PC-3 (cell line): ENCODE results near the gene GPRIN3. TPM values are rescaled to one million over a fixed set of nuclear protein-coding genes. Genes with fewer than 3 reads are reported as not detected.
"Not testable (repeated sequence)": the region's sequence is repeated elsewhere in the genome, so short reads cannot be mapped to it uniquely, and the experiment has no call there.

ENCODE experiments used
- ATAC-seq: fragments of 200-7000 bp; cut with Tn5 transposase; 2 replicates; pipeline ENCODE4 v1.9.1; 2020; ENCODE audit warnings: mild to moderate bottlenecking, moderate library complexity
- BruUV-seq: library from RNA; stranded (reverse); fragments of 400-500 nt; replicated peaks from 2 replicates; lab custom pipeline; 2021; lab: Mats Ljungman, UMichigan
- CTCF ChIA-PET: fragments of 300-600 bp; sonication (Branson Sonifier 250); formaldehyde crosslinking; loops from one replicate; lab custom pipeline; 2022; ENCODE audit warnings: antibody characterized with exemption; lab: Charles Lee
- POLR2A ChIA-PET: fragments of 300-600 bp; sonication (Branson Sonifier 250); formaldehyde crosslinking; loops from one replicate; lab custom pipeline; 2022; ENCODE audit warnings: antibody characterized with exemption; ENCODE audit not compliant: unreplicated experiment; lab: Charles Lee
- DNase-seq: peaks from one replicate; pipeline ENCODE4 v3.0.0-alpha.2; 2015
- H2AFZ ChIP-seq: fragments of 300-600 bp; sonication (generic); 2 replicates; pipeline ENCODE4 v1.6.0; 2016; ENCODE audit warnings: antibody characterized with exemption, low read length
- H3F3A ChIP-seq: fragments of 300-600 bp; sonication (generic); one replicate; pipeline ENCODE4 v1.6.0; 2017; ENCODE audit warnings: antibody characterized with exemption, low read length, control low read depth, mild to moderate bottlenecking; ENCODE audit not compliant: unreplicated experiment
- H3K27ac ChIP-seq: fragments of 300-600 bp; sonication (generic); 2 replicates; pipeline ENCODE4 v1.5.1; 2016; ENCODE audit warnings: mild to moderate bottlenecking, low read length
- H3K27me3 ChIP-seq: fragments of 300-600 bp; sonication (generic); 2 replicates; pipeline ENCODE4 v1.6.1; 2016; ENCODE audit warnings: low read length, mixed read lengths
- H3K36me3 ChIP-seq: fragments of 300-600 bp; sonication (generic); 2 replicates; pipeline ENCODE4 v1.6.1; 2016; ENCODE audit warnings: low read depth, mixed run types, low read length, mixed read lengths
- H3K4me1 ChIP-seq: fragments of 300-600 bp; sonication (generic); 2 replicates; pipeline ENCODE4 v1.5.1; 2016; ENCODE audit warnings: low read length; ENCODE audit not compliant: insufficient read depth
- H3K4me2 ChIP-seq: fragments of 300-600 bp; sonication (generic); 2 replicates; pipeline ENCODE4 v1.6.0; 2016; ENCODE audit warnings: low read length
- H3K4me3 ChIP-seq: fragments of 300-600 bp; sonication (generic); 2 replicates; pipeline ENCODE4 v1.5.1; 2016; ENCODE audit warnings: mild to moderate bottlenecking, low read length, mixed read lengths
- H3K79me2 ChIP-seq: fragments of 300-600 bp; sonication (generic); 2 replicates; pipeline ENCODE4 v1.6.1; 2017; ENCODE audit warnings: low read length, mixed read lengths
- H3K9ac ChIP-seq: fragments of 300-600 bp; sonication (generic); 2 replicates; pipeline ENCODE4 v1.6.0; 2016; ENCODE audit warnings: mild to moderate bottlenecking, low read length
- H3K9me2 ChIP-seq: fragments of 300-600 bp; sonication (generic); replicated peaks from 2 replicates; pipeline ENCODE4 v1.6.1; 2016; ENCODE audit warnings: mixed run types, low read length, mixed read lengths
- H3K9me3 ChIP-seq: fragments of 300-600 bp; sonication (generic); 2 replicates; pipeline ENCODE4 v1.6.1; 2016; ENCODE audit warnings: low read length, mixed read lengths
- H4K20me1 ChIP-seq: fragments of 300-600 bp; sonication (generic); 2 replicates; pipeline ENCODE4 v1.6.1; 2016; ENCODE audit warnings: low read length, mixed read lengths
- EZH2 ChIP-seq: fragments of 300-600 bp; sonication (generic); IDR thresholded peaks from one replicate; pipeline ENCODE4 v1.6.1; 2017; ENCODE audit warnings: antibody characterized with exemption, mild to moderate bottlenecking, low read length; ENCODE audit not compliant: unreplicated experiment
- EZH2phosphoT487 ChIP-seq: fragments of 300-600 bp; sonication (generic); IDR thresholded peaks from 2 replicates; pipeline ENCODE4 v1.6.1; 2018; ENCODE audit warnings: mild to moderate bottlenecking, antibody characterized with exemption, low read length, borderline replicate concordance
- intact Hi-C: fragments of 100-400 bp; cut with micrococcal nuclease; formaldehyde crosslinking; loops from 2 replicates; pipeline ENCODE4 v1.9.0; 2023
- total RNA-seq: library from RNA; depleted of rRNA; stranded (reverse); fragments of >200 nt; gene quantifications from 2 replicates; pipeline ENCODE4 v1.2.3, GENCODE V29; 2014
- TF ChIP-seq, protein P1 (sequence below): fragments of 300-600 bp; sonication (generic); conservative IDR thresholded peaks from 2 replicates; pipeline ENCODE4 v1.5.1; 2017; ENCODE audit warnings: antibody characterized with exemption, low read depth, mild to moderate bottlenecking, low read length

GPRIN3 gene
- total RNA-seq, 1 experiment from 2014 or later = not detected

DNA sequence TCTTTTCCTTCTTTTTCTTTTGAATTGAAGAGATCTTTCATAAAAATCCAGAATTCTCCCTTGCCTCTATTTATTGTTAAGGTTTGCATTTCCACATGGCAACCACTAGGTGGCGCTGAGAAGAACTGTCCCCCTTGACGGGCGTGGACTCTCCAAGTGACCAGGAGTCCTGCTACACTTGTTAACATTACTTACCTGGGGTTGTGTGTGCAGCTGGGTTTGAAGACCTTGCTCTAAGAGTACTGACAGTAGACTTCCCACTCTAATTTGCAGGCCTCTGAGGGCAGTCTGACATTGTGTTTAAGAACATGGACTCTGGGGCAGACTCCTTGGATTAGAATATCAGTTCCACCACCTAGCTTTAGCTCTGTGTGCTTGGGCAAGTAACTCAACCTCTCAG, 52.8 kb downstream of the GPRIN3 start:
- Histone ChIP-seq H2AFZ (no peak overlapping the region), H3K27me3 (peaks cover 33% of the 10 kb centered on the region), H3K9me3 (no peaks in the 10 kb centered on the region), H3K4me1 (no peaks in the 10 kb centered on the region), H3K36me3 (no peaks in the 10 kb centered on the region), H3K4me2 (no peak overlapping the region), H3K27ac (no peak overlapping the region), H3K79me2 (no peaks in the 10 kb centered on the region), H3K9ac (no peak overlapping the region), H3K9me2 (no peaks in the 10 kb centered on the region), H3F3A (no peaks in the 10 kb centered on the region), H3K4me3 (no peak overlapping the region), H4K20me1 (no peaks in the 10 kb centered on the region)
- no TSS peak for BruUV-seq
- ChIA-PET CTCF (no interaction called here), POLR2A (no interaction called here)
- DNase-seq (peak; percentile 22), ATAC-seq (no peak; the same call in 1 of the 2 replicates)
- intact Hi-C loops = no loop called here
- TF ChIP-seq, protein P1, sequence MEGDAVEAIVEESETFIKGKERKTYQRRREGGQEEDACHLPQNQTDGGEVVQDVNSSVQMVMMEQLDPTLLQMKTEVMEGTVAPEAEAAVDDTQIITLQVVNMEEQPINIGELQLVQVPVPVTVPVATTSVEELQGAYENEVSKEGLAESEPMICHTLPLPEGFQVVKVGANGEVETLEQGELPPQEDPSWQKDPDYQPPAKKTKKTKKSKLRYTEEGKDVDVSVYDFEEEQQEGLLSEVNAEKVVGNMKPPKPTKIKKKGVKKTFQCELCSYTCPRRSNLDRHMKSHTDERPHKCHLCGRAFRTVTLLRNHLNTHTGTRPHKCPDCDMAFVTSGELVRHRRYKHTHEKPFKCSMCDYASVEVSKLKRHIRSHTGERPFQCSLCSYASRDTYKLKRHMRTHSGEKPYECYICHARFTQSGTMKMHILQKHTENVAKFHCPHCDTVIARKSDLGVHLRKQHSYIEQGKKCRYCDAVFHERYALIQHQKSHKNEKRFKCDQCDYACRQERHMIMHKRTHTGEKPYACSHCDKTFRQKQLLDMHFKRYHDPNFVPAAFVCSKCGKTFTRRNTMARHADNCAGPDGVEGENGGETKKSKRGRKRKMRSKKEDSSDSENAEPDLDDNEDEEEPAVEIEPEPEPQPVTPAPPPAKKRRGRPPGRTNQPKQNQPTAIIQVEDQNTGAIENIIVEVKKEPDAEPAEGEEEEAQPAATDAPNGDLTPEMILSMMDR = peak; percentile 80
- no peak for TF ChIP-seq EZH2

DNA sequence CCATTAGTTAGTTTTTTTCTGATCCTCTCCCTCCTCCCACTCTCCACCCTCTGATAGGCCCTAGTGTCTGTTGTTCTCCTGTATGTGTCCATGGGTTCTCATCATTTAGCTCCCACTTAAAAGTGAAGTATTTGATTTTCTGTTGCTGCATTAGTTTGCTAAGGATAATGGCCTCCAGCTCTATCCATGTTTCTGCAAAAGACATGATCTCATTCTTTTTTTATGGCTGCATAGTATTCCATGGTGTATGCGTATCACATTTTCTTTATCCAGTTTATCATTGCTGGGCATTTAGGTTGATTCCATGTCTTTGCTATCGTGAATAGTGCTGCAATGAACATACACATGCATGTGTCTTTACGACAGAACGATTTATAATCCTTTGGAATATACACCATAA, 53.3 kb downstream of the GPRIN3 start:
- H3K4me3 ChIP-seq, H3K36me3 ChIP-seq, H3K9me3 ChIP-seq, H2AFZ ChIP-seq, H3K27ac ChIP-seq, DNase-seq, H3K9me2 ChIP-seq, ATAC-seq, POLR2A ChIA-PET, H3K9ac ChIP-seq, H3K4me1 ChIP-seq, H3K79me2 ChIP-seq, H4K20me1 ChIP-seq, BruUV-seq, H3K4me2 ChIP-seq, intact Hi-C loops, H3F3A ChIP-seq, CTCF ChIA-PET: not testable (repeated sequence)
- peaks cover 28% of the 10 kb centered on the region for H3K27me3 ChIP-seq

DNA sequence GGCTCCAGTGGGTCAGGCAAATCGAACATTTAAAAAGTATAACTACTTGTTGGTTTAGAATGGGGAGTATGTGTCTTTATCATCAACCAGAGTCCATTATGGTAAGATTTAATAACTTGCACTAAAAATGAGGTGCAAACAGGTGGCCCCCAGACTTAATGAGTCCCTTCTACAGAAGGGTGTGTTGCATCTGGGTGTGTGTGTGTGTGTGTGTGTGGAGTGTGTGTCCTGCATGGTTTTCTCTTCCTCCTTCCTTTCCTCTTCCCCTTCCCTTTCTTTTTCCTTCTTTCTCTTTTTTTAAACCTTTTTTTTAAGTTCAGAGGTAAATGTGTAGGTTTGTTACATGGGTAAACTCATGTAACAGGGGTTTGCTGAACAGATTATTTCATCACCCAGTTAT, 53.7 kb downstream of the GPRIN3 start:
- ATAC-seq = no peak
- H3K79me2 ChIP-seq = no peaks in the 10 kb centered on the region
- no peaks in the 10 kb centered on the region for H3K9me2 ChIP-seq
- intact Hi-C loops = no loop called here
- H3K4me3 ChIP-seq = no peak overlapping the region
- no peak overlapping the region for H3K9ac ChIP-seq
- no peak overlapping the region for H2AFZ ChIP-seq
- ChIA-PET CTCF (no interaction called here), POLR2A (no interaction called here)
- H3K27me3 ChIP-seq = peaks cover 24% of the 10 kb centered on the region; the same call in 1 of the 2 replicates
- no peak overlapping the region for H3K27ac ChIP-seq
- H3K36me3 ChIP-seq = no peaks in the 10 kb centered on the region
- no peak for DNase-seq
- BruUV-seq = no TSS peak
- no peaks in the 10 kb centered on the region for H3K4me1 ChIP-seq
- H3K9me3 ChIP-seq = no peaks in the 10 kb centered on the region
- H4K20me1 ChIP-seq = no peaks in the 10 kb centered on the region
- no peaks in the 10 kb centered on the region for H3F3A ChIP-seq
- no peak for TF ChIP-seq EZH2
- TF ChIP-seq EZH2phosphoT487 = no peak
- TF ChIP-seq, protein P1 = no peak
- H3K4me2 ChIP-seq = no peak overlapping the region
